NB4 (cell line): Measurements from ENCODE around the gene OR10H1.
"Not testable (repeated sequence)": the region's sequence is repeated elsewhere in the genome, so short reads cannot be mapped to it uniquely, and the experiment has no call there.

Source experiments
- DNase-seq: peaks from one replicate; pipeline ENCODE4 v3.0.0; 2010; ENCODE audit warnings: low read depth
- H3K4me3 ChIP-seq: one replicate; pipeline ENCODE4 v1.5.1; 2011; ENCODE audit warnings: mild to moderate bottlenecking, low read depth, low read length, moderate library complexity
- CTCF ChIP-seq: IDR thresholded peaks from one replicate; pipeline ENCODE4 v1.5.1; 2012; ENCODE audit warnings: low read depth, low read length
- MAX ChIP-seq: IDR thresholded peaks from 2 replicates; pipeline ENCODE4 v1.6.1; 2011; ENCODE audit warnings: low read depth, low read length
- MYC ChIP-seq: IDR thresholded peaks from 2 replicates; pipeline ENCODE4 v1.6.1; 2011; ENCODE audit warnings: low read depth, low read length
- POLR2A ChIP-seq: IDR thresholded peaks from 2 replicates; pipeline ENCODE4 v1.6.1; 2011; ENCODE audit warnings: mild to moderate bottlenecking; ENCODE audit not compliant: insufficient read length; ENCODE audit errors: extremely low read depth

OR10H1 gene

DNA sequence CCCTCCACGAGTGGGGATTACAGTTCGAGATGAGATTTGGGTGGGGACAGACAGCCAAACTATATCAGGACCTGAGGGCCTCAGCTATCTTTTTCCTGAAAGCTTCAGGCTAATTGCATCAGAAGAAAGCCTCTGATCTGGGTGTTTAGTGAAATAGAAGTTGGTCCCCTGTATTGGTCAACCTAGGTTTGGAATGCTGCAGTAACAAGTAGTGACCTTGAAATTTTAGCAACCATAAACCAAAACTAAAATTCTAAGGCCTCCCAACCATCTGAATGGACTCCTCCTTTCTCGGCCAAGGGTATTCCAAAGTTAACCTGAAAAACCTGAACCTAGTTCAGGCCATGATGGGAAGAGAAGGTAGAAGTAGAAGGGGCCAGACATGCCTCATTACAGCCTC, 34.9 kb upstream of the OR10H1 start:
- no peak for DNase-seq
- H3K4me3 ChIP-seq = no peak overlapping the region
- TF ChIP-seq MYC (no peak), MAX (no peak), CTCF (no peak), POLR2A (no peak)

GRCh38 chr19:15846923-15847322, 31.5 kb upstream of the OR10H1 start:
- no peak for DNase-seq

GRCh38 chr19:15843894-15844222, 28.4 kb upstream of the OR10H1 start:
- H3K4me3 ChIP-seq = not testable (repeated sequence)
- peak; percentile 39 for DNase-seq

More at GRCh38 chr19:15846923-15847322, 31.5 kb upstream of the OR10H1 start:
- no peak overlapping the region for H3K4me3 ChIP-seq
- TF ChIP-seq POLR2A (no peak), MAX (no peak), CTCF (no peak), MYC (no peak)

GRCh38 chr19:15843203-15843893, 27.9 kb upstream of the OR10H1 start:
- H3K4me3 ChIP-seq = no peak overlapping the region
- no peak for TF ChIP-seq CTCF
- no peak for TF ChIP-seq POLR2A
- no peak for TF ChIP-seq MAX
- TF ChIP-seq MYC = no peak
- DNase-seq = no peak

- no peak overlapping the region for H3K4me3 ChIP-seq
- TF ChIP-seq CTCF (peak; percentile 25), MYC (no peak)
- peak; percentile 25 for DNase-seq
These were observed 26.6 kb upstream of the OR10H1 start for GRCh38 chr19:15841875-15842569.

DNA sequence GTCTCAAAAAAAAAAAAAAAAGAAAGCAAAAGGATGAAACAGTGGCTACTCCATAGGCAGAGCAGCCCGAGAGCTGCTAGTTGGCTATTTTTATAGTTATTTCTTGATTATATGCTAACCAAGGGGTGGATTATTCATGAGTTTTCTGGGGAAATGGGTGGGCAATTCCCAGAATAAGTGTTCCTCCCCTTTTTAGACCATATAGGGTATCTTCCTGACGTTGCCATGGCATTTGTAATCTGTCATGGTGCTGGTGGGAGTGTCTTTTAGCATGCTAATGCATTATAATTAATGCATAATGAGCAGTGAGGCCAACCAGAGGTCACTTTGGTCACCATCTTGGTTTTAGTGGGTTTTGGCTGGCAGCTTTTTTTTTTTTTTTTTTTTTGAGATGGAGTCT, 25.4 kb upstream of the OR10H1 start:
- DNase-seq = no peak
- H3K4me3 ChIP-seq = no peak overlapping the region
- TF ChIP-seq CTCF = no peak
- TF ChIP-seq MAX = no peak
- no peak for TF ChIP-seq POLR2A
- TF ChIP-seq MYC = no peak

- not testable (repeated sequence) for H3K4me3 ChIP-seq, DNase-seq
These were observed 24.4 kb upstream of the OR10H1 start for GRCh38 chr19:15839888-15840287.
